GM12865 (cell line): Measurements from ENCODE around the gene UST.

ENCODE experiments used
- DNase-seq: peaks from one replicate; pipeline ENCODE4 v3.0.0; 2010; ENCODE audit warnings: low read depth
- H3K4me3 ChIP-seq: 2 replicates; pipeline ENCODE4 v1.5.1; 2011; ENCODE audit warnings: mild to moderate bottlenecking, low read depth, low read length, control low read depth
- TF ChIP-seq, protein P1 (sequence below): IDR thresholded peaks from 2 replicates; pipeline ENCODE4 v1.5.1; 2011; ENCODE audit warnings: low read length, control low read depth, low read depth, inconsistent platforms; ENCODE audit not compliant: insufficient read depth; ENCODE audit errors: missing control alignments

The UST gene

DNA sequence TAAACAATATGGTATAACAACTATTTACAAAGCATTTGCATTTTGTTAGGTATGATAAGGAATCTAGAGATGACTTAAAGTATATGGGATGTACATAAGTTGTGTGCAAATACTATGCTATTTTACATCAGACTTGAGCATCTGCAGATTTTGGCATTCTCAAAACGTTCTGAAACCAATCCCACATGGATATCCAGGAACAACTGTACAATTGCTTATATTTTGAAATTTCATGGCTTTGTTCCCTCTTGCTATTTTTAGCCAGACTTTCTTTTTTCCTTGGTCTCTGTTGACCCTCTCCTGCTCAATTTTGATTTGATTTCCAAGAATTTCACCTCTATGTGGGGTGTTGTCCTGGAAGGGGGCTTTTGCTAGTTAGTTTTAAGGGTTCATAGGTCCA is 32.9 kb upstream of the UST start:
- no peak overlapping the region for H3K4me3 ChIP-seq
- TF ChIP-seq, protein P1, sequence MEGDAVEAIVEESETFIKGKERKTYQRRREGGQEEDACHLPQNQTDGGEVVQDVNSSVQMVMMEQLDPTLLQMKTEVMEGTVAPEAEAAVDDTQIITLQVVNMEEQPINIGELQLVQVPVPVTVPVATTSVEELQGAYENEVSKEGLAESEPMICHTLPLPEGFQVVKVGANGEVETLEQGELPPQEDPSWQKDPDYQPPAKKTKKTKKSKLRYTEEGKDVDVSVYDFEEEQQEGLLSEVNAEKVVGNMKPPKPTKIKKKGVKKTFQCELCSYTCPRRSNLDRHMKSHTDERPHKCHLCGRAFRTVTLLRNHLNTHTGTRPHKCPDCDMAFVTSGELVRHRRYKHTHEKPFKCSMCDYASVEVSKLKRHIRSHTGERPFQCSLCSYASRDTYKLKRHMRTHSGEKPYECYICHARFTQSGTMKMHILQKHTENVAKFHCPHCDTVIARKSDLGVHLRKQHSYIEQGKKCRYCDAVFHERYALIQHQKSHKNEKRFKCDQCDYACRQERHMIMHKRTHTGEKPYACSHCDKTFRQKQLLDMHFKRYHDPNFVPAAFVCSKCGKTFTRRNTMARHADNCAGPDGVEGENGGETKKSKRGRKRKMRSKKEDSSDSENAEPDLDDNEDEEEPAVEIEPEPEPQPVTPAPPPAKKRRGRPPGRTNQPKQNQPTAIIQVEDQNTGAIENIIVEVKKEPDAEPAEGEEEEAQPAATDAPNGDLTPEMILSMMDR: no peak
- no peak for DNase-seq

DNA sequence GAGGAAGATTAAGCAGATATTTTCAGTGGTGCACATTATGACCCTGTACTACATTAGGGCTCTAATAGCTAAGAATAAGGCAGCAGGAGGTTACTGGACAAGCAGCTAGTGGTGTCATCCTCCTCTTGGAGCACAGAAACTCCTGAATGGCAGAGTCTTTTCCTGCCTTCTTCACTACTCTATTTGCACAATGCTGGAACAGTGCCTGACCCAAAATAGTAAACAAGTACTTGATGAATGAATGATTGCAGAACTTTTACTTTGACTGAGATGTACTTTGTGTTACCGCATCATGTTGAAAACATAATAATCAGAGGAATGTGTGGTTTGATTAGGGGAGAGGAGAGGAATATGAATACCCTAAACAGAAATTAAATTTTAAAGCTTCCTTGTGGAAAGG is 30.0 kb upstream of the UST start:
- no peak for DNase-seq
- TF ChIP-seq, protein P1: no peak

DNA sequence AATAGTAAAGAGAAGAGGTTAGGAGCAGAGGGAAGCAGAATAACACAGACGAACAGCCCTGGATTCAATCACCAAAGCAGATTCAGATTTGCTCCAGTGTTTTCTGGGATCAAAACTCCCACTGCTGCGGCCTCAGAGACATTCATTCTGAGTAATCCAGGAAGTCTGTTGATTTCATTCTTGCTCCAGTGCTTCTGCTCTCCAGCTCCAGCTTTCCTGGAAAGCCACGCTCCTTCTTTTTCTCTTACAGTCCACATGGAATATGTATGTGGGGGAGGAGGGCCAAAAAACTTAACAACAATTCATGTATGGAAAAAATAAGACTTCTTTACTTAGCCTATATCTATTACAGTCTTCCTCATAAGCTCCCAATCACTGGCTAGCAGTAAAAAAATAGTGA is 26.4 kb upstream of the UST start:
- DNase-seq: no peak
- no peak overlapping the region for H3K4me3 ChIP-seq
- TF ChIP-seq, protein P1: no peak

More for the DNA sequence above, 30.0 kb upstream of the UST start:
- H3K4me3 ChIP-seq: no peak overlapping the region

DNA sequence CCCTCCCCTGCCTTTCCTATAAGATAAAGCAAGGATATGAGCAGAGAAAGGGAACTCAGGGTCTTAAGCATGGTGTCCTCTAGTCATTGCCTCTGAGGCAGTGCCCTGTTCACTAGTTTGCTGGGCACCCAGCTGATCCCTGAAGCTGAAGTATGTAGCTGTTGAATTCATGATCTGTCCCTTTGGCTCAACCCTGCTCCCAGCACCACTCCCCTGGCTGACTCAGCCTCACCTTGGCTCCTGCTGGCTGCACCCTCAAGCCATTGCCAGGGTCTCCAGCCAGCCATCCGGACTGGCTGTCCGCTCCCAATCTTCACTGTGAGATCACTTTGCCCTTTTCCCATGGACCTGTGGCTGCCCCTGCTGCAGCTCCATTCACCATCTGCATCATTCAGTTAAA is 25.9 kb upstream of the UST start:
- DNase-seq: no peak
- TF ChIP-seq, protein P1: no peak
- no peak overlapping the region for H3K4me3 ChIP-seq

DNA sequence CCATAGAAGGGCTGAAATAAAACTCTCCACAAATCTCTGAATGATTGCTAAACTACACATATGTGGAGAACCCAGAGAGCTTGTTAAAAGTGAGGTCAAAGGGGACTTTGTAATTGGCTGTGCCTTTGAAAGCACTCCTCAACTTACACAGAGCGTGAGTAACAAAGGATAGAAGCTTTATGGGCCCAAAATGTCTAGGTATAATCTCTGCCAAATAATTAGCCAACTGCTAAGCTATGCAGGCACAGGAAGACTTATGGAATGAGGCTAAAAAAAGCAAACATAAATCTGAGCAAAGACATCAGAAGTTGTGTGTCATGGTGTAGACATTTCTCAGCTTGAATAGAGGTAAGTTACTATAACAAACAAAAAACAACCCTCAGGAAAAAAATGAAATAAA is 23.3 kb upstream of the UST start:
- H3K4me3 ChIP-seq: no peak overlapping the region
- TF ChIP-seq, protein P1: no peak
- no peak for DNase-seq

DNA sequence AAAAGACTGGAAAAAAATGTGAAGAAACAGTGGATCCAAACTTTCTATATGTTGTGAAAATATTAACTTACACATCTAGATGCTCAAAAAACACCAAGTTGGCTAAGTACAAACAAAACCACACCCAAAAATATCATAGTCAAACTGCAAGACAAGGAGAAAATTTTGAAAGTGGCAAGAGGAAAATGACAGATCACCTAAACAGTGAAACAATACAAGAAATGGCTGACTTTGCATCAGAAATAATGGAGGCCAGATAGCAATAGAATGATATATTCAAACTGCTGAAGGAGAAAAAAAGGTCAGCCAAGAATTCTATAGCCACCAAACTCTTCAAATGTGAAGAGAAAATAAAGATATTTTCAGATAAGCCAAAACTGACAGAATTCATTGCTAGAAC is 22.4 kb upstream of the UST start:
- no peak for DNase-seq
- H3K4me3 ChIP-seq: no peak overlapping the region
- TF ChIP-seq, protein P1: no peak

DNA sequence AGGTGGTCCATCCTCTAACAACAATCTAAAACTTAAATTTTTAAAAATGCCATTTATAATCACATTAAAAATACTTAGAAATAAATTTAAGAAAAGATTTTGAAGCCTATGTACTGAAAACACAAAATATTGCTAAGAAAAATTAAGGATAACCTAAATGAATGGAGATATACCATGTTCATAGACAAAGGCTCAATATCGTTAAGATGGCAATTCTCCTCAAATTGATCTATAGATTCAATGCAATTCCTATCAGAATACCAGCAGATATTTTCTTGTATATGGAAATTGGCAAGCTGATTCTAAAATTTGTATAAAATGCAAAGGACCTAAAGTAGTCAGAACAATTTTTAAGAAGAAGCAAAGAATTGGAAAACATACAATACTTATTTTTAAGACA is 19.7 kb upstream of the UST start:
- TF ChIP-seq, protein P1: no peak
- H3K4me3 ChIP-seq: no peak overlapping the region
- no peak for DNase-seq
